Measurements from ENCODE around the gene FBLN2.

The FBLN2 gene

GRCh38 chr3:13627681-13628080, 78.8 kb downstream of the FBLN2 start:
- no peak for DNase-seq

GRCh38 chr3:13628432-13628831, 79.5 kb downstream of the FBLN2 start:
- DNase-seq: no peak

- DNase-seq: no peak
Observed at GRCh38 chr3:13628841-13629551, 80.1 kb downstream of the FBLN2 start.

GRCh38 chr3:13629644-13630043, 80.7 kb downstream of the FBLN2 start:
- DNase-seq: no peak

GRCh38 chr3:13631256-13631655, 82.3 kb downstream of the FBLN2 start:
- no peak for DNase-seq

- DNase-seq: no peak
Observed at GRCh38 chr3:13633176-13633575, 84.3 kb downstream of the FBLN2 start.

GRCh38 chr3:13634151-13634550, 85.2 kb downstream of the FBLN2 start:
- DNase-seq: no peak

- no peak for DNase-seq
Observed at GRCh38 chr3:13634615-13635014, 85.7 kb downstream of the FBLN2 start.

- no peak for DNase-seq
Observed at GRCh38 chr3:13636186-13636585, 87.3 kb downstream of the FBLN2 start.

GRCh38 chr3:13636874-13637273, 87.9 kb downstream of the FBLN2 start:
- DNase-seq: no peak

- DNase-seq: no peak
Observed at GRCh38 chr3:13637311-13637891, 88.5 kb downstream of the FBLN2 start.

GRCh38 chr3:13637953-13638352, 89.0 kb downstream of the FBLN2 start:
- no peak for DNase-seq

- DNase-seq: no peak
Observed at GRCh38 chr3:13638927-13639326, 90.0 kb downstream of the FBLN2 start.

- no peak for DNase-seq
Observed at GRCh38 chr3:13642597-13642996, 93.7 kb downstream of the FBLN2 start.

- no peak for DNase-seq
Observed at GRCh38 chr3:13644341-13645117, 95.6 kb downstream of the FBLN2 start.

- DNase-seq: no peak
Observed at GRCh38 chr3:13645801-13646637, 97.1 kb downstream of the FBLN2 start.

GRCh38 chr3:13647298-13648059, 98.6 kb downstream of the FBLN2 start:
- no peak for DNase-seq

GRCh38 chr3:13648060-13649001, 99.4 kb downstream of the FBLN2 start:
- peak; percentile 88 for DNase-seq

- peak; percentile 78 for DNase-seq
Observed at GRCh38 chr3:13650210-13651056, 101.5 kb downstream of the FBLN2 start.

GRCh38 chr3:13651057-13651400, 102.1 kb downstream of the FBLN2 start:
- DNase-seq: no peak

All from midbrain (tissue), 1 donor.